Measurements from ENCODE around the gene PLPP6. TPM values are rescaled to one million over a fixed set of nuclear protein-coding genes. Genes with fewer than 3 reads are reported as not detected.
"Not testable (repeated sequence)": the region's sequence is repeated elsewhere in the genome, so short reads cannot be mapped to it uniquely, and the experiment has no call there.

PLPP6 gene
- total RNA-seq, 1 donor from 2014 or later = 8.6 TPM

- no peak for TF ChIP-seq CTCF (conservative IDR thresholded peaks at IDR 0.05)
- Mint-ChIP-seq H3K4me3 (no peak overlapping the region), H3K36me3 (ENCODE audit: low read depth) (no peaks in the 10 kb centered on the region)
Observed at GRCh38 chr9:4654538-4654937, 7.6 kb upstream of the PLPP6 start.

GRCh38 chr9:4656196-4656595 lies 5.9 kb upstream of the PLPP6 start:
- not testable (repeated sequence) for H3K36me3 Mint-ChIP-seq (ENCODE audit: low read depth); H3K4me3 Mint-ChIP-seq; H3K27ac Mint-ChIP-seq (ENCODE audit: unreplicated experiment); H3K4me1 Mint-ChIP-seq; H3K9me3 Mint-ChIP-seq; DNase-seq (ENCODE audit: low read depth, low spot score); H3K27me3 Mint-ChIP-seq (ENCODE audit: low read depth)

More at GRCh38 chr9:4654538-4654937, 7.6 kb upstream of the PLPP6 start:
- no peak for DNase-seq (ENCODE audit: low read depth, low spot score)
- H3K9me3 Mint-ChIP-seq = no peaks in the 10 kb centered on the region
- H3K27me3 Mint-ChIP-seq (ENCODE audit: low read depth) = no peaks in the 10 kb centered on the region
- no peaks in the 10 kb centered on the region for H3K4me1 Mint-ChIP-seq
- H3K27ac Mint-ChIP-seq (ENCODE audit: unreplicated experiment) = no peak overlapping the region

- no peak for TF ChIP-seq CTCF (conservative IDR thresholded peaks at IDR 0.05)
- Mint-ChIP-seq H3K4me1 (peaks cover under 1% of the 10 kb centered on the region), H3K27me3 (ENCODE audit: low read depth) (peaks cover 7% of the 10 kb centered on the region), H3K4me3 (no peak overlapping the region), H3K27ac (ENCODE audit: unreplicated experiment) (no peak overlapping the region), H3K9me3 (no peaks in the 10 kb centered on the region), H3K36me3 (ENCODE audit: low read depth) (no peaks in the 10 kb centered on the region)
- DNase-seq (ENCODE audit: low read depth, low spot score) = no peak
Observed at GRCh38 chr9:4656621-4657020, 5.5 kb upstream of the PLPP6 start.

- Mint-ChIP-seq H3K36me3 (ENCODE audit: low read depth) (no peaks in the 10 kb centered on the region), H3K9me3 (no peaks in the 10 kb centered on the region), H3K27ac (ENCODE audit: unreplicated experiment) (no peak overlapping the region), H3K4me3 (no peak overlapping the region), H3K27me3 (ENCODE audit: low read depth) (peaks cover 12% of the 10 kb centered on the region), H3K4me1 (peaks cover 8% of the 10 kb centered on the region)
- no peak for DNase-seq (ENCODE audit: low read depth, low spot score)
- TF ChIP-seq CTCF (conservative IDR thresholded peaks at IDR 0.05) = no peak
Observed at GRCh38 chr9:4657426-4658159, 4.5 kb upstream of the PLPP6 start.

GRCh38 chr9:4660665-4661064 lies 1.4 kb upstream of the PLPP6 start:
- not testable (repeated sequence) for H3K36me3 Mint-ChIP-seq (ENCODE audit: low read depth); H3K27ac Mint-ChIP-seq (ENCODE audit: unreplicated experiment); H3K9me3 Mint-ChIP-seq; DNase-seq (ENCODE audit: low read depth, low spot score); H3K4me3 Mint-ChIP-seq
- H3K27me3 Mint-ChIP-seq (ENCODE audit: low read depth) = peaks cover 19% of the 10 kb centered on the region
- H3K4me1 Mint-ChIP-seq = peaks cover 33% of the 10 kb centered on the region

- no peak overlapping the region for H3K27ac Mint-ChIP-seq (ENCODE audit: unreplicated experiment)
Observed at GRCh38 chr9:4661165-4661564, 929 bp upstream of the PLPP6 start.

More at GRCh38 chr9:4661165-4661564, 929 bp upstream of the PLPP6 start:
- Mint-ChIP-seq H3K4me1 (peaks cover 38% of the 10 kb centered on the region), H3K27me3 (ENCODE audit: low read depth) (peaks cover 24% of the 10 kb centered on the region), H3K36me3 (ENCODE audit: low read depth) (no peaks in the 10 kb centered on the region), H3K9me3 (no peaks in the 10 kb centered on the region), H3K4me3 (peak overlapping the region; percentile 91)
- no peak for TF ChIP-seq CTCF (conservative IDR thresholded peaks at IDR 0.05)
- no peak for DNase-seq (ENCODE audit: low read depth, low spot score)
